ENCODE measurements around the gene TXNRD2.
"Not testable (repeated sequence)": the region's sequence is repeated elsewhere in the genome, so short reads cannot be mapped to it uniquely, and the experiment has no call there.

The TXNRD2 gene

DNA sequence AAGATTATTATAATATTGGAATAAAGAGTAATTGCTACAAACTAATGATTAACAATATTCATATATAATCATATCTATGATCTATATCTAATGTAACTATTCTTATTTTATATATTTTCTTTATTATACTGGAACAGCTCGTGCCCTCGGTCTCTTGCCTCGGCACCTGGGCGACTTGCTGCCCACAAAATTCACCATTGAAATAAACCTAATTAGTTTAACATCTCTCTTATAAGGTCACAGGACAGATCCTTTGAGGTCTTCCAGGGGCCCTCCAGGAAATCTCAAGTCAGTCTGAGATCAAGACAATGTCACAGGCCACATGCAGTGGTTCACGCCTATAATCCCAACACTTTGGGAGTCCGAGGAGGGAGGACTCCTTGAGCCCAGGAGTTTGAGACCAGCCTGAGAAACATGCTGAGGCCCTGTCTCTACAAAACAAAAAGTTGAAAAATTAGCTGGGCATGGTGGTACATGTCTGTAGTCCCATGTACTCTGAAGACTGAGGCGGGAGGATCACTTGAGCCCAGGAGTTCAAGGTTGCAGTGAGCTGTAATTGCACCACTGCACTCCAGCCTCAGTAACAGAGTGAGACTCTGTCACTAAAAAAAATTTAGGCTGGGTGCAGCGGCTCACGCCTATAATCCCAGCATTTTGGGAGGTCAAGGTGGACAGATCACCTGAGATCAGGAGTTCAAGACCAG is 6.6 kb upstream of the TXNRD2 start:
- DNase-seq (ENCODE audit: low read depth in 2 of 2) = no peak

- DNase-seq (ENCODE audit: low read depth in 2 of 2) = no peak
Observed at GRCh38 chr22:19943082-19944026, 1.7 kb upstream of the TXNRD2 start.

- no peak for DNase-seq (ENCODE audit: low read depth in 2 of 2)
Observed at GRCh38 chr22:19942157-19943081, 801 bp upstream of the TXNRD2 start.

GRCh38 chr22:19940536-19941364 is 868 bp downstream of the TXNRD2 start:
- DNase-seq (ENCODE audit: low read depth in 2 of 2) = no peak

DNA sequence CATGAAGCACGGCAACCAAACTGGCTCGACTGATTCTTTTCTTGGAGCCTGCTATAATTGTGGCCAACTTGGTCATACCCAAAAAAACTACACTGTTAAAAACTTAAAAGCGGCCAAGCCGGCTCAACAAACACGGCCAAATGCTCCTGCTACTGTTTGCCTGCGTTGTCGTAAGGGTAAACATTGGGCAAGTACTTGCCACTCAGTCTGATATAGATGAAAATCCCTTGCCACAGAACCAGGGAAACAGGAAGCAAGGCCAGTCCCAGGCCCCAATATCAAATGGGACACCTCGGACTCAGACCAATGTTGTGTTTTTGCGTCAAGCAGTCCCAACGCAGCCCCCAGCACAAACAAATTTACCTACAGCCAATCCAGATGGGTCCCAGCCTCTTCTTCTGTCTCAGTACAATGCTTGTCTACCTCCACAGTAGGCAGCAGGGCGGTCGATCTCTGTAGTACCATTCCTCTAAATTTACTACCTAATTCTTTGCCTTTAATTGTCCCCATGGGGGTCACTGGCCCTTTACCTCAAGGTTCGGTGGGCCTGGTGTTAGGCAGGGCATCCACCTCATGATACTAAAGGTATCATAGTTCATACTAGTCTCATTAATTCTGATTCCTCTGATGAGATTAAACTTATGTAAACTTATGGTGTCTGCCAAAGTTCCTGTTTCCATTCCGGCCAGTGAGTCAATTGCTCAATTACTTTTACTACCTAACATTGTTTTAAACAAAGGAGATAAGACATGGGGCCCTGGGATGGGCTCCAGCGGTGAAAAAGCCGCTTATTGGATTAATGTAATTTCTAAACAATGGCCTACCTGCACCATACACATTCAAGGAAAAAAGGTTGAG is 3.8 kb downstream of the TXNRD2 start:
- no peak for DNase-seq (ENCODE audit: low read depth in 2 of 2)

DNA sequence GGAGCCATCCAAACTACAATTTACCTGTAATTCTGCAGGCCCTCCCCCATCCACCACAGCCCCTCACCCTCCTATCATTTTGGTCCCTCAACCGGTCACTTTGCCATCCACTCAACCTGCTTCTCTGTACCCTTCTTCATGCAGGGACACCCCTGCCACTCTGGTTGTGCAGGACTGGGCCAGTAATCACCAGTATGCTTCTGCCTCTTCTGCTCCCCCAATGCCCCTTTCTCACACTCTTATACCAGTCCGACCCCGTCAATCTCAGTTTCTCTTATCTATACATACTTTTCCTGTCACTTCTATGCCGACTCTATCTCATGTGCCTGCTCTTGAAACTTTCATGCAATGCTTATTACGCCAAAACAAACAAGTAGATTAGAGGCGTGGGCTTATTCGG is 5.1 kb downstream of the TXNRD2 start:
- DNase-seq (ENCODE audit: low read depth in 2 of 2) = no peak

GRCh38 chr22:19935123-19935718 is 6.4 kb downstream of the TXNRD2 start:
- not testable (repeated sequence) for DNase-seq (ENCODE audit: low read depth in 2 of 2)

GRCh38 chr22:19933341-19934241 is 8.0 kb downstream of the TXNRD2 start:
- no peak for DNase-seq (ENCODE audit: low read depth in 2 of 2)

DNA sequence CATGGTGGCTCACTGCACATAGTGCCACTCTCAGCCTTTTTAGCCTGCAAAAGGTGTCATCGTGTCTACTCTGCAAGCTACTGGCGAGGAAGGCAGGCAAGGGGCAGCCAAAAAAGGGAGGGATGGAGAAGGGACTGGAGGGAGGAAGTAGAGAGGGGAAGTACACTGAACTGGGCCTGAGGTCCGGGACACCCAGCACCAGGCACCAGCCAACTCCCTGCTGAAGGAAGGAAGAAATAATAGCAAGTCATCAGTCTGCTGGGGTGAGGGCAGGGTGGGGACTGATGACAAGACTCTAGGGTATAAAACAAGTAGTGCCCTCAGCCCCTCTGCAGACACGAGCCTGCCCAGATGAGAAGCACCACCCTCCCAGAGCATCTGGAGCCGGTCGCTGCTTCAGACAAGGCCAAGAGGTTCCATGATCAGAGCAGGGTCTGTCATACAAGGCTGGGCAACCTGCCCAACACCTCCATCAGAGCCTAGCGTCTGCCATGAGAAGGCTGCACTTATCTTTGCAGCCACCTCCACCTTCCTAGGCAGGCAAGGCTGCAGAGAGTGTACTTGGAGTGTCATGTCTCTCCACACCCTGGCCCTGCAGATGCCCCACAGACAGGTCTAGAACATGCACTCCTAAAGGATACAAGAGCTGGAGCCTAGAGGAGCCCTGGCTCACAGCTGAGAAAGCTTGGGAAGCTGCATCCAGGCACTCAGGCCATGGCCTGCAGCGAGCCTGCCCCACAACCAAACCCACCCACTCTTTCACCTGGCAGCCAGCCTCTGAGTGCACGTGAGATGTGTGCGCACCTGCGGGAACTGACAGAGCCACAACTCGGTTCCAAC is 9.0 kb downstream of the TXNRD2 start:
- DNase-seq (ENCODE audit: low read depth in 2 of 2) = no peak

GRCh38 chr22:19931514-19931913 is 10.1 kb downstream of the TXNRD2 start:
- no peak for DNase-seq (ENCODE audit: low read depth in 2 of 2)

- DNase-seq (ENCODE audit: low read depth in 2 of 2) = no peak
Observed at GRCh38 chr22:19930551-19931486, 10.8 kb downstream of the TXNRD2 start.

DNA sequence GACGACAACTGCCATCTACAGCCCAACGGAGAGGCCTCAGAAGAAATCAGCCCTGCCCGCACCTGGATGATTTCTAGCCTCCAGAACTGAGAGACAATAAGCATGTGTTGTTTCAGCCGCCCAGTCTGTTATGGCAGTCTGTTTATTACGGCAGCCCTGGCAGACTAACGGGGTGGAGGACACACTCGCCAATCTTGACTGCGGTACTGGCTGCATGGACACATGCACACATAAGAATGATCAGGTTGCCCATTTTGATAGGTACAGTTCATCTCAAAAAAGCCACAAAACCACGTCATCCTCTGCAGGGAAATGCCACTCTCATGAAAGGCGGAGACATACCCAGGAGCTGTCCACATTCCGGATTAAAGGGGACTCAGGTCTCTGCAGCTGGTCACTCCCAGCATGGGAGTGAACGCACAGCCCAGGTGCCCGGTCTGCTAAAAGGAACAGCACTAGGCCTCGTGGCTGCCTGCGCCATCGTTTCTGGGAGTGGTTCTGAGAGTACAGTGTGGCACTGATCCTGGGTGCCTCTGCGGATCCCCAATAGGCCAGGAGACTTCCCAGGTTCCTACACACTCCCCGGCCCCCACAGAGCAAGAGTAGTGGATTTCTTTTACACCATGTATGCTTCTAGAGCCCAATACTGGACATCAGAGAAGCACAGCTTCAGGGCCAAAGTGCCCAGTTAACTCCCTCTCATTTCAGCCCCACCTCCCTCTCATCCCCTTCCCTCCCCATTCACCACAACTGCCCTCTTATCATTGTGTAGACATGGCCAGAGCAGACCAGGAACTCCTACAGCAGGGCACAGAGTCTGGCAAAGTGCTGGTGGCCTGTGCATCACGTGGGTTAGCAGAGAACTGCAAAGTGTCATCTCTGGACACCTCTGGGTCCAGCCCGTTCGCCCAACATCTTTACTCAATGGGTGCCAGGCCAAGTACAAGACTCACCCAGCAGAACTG is 11.8 kb downstream of the TXNRD2 start:
- DNase-seq (ENCODE audit: low read depth in 2 of 2) = no peak

- DNase-seq (ENCODE audit: low read depth in 2 of 2) = no peak
Observed at GRCh38 chr22:19928207-19928606, 13.4 kb downstream of the TXNRD2 start.

GRCh38 chr22:19927696-19928095 is 13.9 kb downstream of the TXNRD2 start:
- DNase-seq (ENCODE audit: low read depth in 2 of 2) = no peak

- DNase-seq (ENCODE audit: low read depth in 2 of 2) = not testable (repeated sequence)
Observed at GRCh38 chr22:19926028-19926427, 15.6 kb downstream of the TXNRD2 start.

All from stimulated activated CD4-positive, alpha-beta T cell treated with anti-CD3 and anti-CD28 coated beads, Interleukin-4, amount 100 ng/mL, for 48 hours (primary cell).